HEK293T (cell line): ENCODE measurements around the gene RRP1B.

Source experiments
- ARNT ChIP-seq: fragments of 450-650 bp; IDR thresholded peaks from 2 replicates; pipeline ENCODE4 v1.6.1; 2017; ENCODE audit warnings: mild to moderate bottlenecking
- BHLHE40 ChIP-seq: fragments of 450-650 bp; IDR thresholded peaks from 2 replicates; pipeline ENCODE4 v1.6.1; 2016; ENCODE audit warnings: mild to moderate bottlenecking, moderate library complexity, borderline replicate concordance
- ELF4 ChIP-seq: fragments of 450-650 bp; IDR thresholded peaks from 2 replicates; pipeline ENCODE4 v1.6.1; 2017; ENCODE audit warnings: antibody characterized with exemption
- FOXA1 ChIP-seq: fragments of 450-650 bp; IDR thresholded peaks from 2 replicates; pipeline ENCODE4 v1.6.1; 2016; ENCODE audit warnings: mild to moderate bottlenecking
- FOXM1 ChIP-seq: fragments of 450-650 bp; IDR thresholded peaks from 2 replicates; pipeline ENCODE4 v1.6.1; 2017; ENCODE audit warnings: mild to moderate bottlenecking, borderline replicate concordance
- HDGF ChIP-seq: fragments of 450-650 bp; IDR thresholded peaks from 2 replicates; pipeline ENCODE4 v1.6.1; 2017; ENCODE audit warnings: antibody characterized with exemption, borderline replicate concordance
- SP1 ChIP-seq: fragments of 450-650 bp; IDR thresholded peaks from 2 replicates; pipeline ENCODE4 v1.6.1; 2017
- ZNF384 ChIP-seq: fragments of 450-650 bp; IDR thresholded peaks from 2 replicates; pipeline ENCODE4 v1.6.1; 2016

DNA sequence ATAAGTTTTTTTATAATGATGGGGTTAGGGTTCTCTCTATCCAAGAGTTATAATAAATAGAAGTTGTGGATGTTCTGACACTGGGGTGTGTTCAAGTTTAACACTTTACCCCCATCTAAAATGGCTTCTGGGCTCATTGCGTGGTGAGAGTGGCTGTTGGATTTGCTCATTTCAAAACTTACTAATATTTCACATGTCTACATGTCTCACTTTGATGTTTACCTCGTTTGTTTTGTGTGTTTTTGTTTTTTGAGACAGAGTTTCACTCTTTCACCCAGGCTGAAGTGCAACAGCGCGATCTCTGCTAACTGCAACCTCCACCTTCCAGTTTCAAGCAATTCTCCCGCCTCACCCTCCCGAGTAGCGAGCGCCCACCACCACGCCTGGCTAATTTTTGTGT lies 3.7 kb downstream of the RRP1B start:
- TF ChIP-seq ARNT = no peak
- no peak for TF ChIP-seq ELF4
- no peak for TF ChIP-seq FOXM1
- TF ChIP-seq BHLHE40 = no peak
- no peak for TF ChIP-seq ZNF384
- no peak for TF ChIP-seq FOXA1
- TF ChIP-seq SP1 = no peak
- TF ChIP-seq HDGF = no peak
